ENCODE data around the gene DVL2.

DNA sequence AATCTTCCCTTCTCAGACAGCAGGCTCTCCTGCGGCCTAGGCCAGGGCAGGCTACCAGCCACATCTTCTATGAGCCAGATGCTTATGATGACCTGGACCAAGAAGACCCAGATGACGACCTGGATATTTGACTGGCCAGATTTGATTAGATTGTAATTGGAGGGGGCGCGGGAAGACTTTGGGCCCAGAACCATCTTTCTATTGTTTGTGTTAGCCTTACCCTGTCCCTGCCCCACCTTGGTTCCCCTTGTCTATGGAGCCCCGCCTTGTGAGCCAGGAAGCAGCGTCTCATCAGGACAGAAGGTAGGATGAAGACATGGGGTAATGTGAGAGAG lies 25.2 kb upstream of the DVL2 start:
- TF ChIP-seq, protein P1, sequence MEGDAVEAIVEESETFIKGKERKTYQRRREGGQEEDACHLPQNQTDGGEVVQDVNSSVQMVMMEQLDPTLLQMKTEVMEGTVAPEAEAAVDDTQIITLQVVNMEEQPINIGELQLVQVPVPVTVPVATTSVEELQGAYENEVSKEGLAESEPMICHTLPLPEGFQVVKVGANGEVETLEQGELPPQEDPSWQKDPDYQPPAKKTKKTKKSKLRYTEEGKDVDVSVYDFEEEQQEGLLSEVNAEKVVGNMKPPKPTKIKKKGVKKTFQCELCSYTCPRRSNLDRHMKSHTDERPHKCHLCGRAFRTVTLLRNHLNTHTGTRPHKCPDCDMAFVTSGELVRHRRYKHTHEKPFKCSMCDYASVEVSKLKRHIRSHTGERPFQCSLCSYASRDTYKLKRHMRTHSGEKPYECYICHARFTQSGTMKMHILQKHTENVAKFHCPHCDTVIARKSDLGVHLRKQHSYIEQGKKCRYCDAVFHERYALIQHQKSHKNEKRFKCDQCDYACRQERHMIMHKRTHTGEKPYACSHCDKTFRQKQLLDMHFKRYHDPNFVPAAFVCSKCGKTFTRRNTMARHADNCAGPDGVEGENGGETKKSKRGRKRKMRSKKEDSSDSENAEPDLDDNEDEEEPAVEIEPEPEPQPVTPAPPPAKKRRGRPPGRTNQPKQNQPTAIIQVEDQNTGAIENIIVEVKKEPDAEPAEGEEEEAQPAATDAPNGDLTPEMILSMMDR (IDR thresholded peaks at IDR 0.05), result no peak
- no peak for TF ChIP-seq EP300 (IDR thresholded peaks at IDR 0.05)

Measured in stomach (tissue), 4 donors.